ENCODE results near the gene SLC29A1. TPM values are rescaled to one million over a fixed set of nuclear protein-coding genes. Genes with fewer than 3 reads are reported as not detected.

SLC29A1 gene
- total RNA-seq, 2 donors from 2014 or later, result 37.1 to 56.5 TPM

GRCh38 chr6:44216677-44217331 lies 6.6 kb upstream of the SLC29A1 start, which contains the start of gene MYMX:
Gene MYMX (plus strand): TSS chr6:44216926. CDS start chr6:44217472, 546 bp downstream.
- Mint-ChIP-seq H3K9me3 (no peaks in the 10 kb centered on the region), H3K36me3 (no peaks in the 10 kb centered on the region), H3K27ac (no peak within 1 kb of the TSS)
- DNase-seq (ENCODE audit: low spot score in 2 of 2) (no peak), ATAC-seq (no peak)

DNA sequence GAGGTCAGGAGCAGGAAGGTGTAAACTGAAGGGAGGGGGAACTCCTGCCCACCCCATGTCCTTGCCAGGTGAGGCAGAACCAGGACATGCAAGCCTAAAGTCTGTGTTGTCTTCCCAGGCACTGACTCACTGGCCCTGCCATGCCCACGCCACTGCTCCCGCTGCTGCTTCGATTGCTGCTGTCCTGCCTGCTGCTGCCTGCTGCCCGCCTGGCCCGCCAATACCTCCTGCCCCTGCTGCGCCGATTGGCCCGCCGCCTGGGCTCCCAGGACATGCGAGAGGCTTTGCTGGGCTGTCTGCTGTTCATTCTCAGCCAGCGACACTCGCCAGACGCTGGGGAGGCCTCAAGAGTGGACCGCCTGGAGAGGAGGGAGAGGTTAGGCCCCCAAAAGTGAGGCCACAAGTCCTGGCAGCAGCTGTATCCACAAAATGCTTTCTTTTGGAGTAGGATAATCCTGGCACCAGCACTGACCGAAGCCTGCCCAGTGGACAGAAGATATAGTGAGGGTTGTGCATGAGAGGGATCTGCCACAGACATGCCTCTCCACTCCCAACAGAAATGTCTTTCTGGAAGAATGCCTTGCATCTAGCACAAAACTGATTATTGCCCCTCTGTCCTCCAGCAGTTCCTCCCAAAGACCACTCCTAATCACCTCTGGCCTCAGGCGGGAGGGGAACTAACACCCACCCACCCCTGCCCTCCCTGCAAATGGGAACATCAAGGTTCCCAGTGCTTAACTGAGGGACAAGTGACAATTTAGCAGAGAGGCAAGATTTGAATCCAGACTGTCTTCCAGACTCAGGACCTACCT lies 5.9 kb upstream of the SLC29A1 start:
- DNase-seq (ENCODE audit: low spot score in 2 of 2) (no peak), ATAC-seq (no peak)
- H3K9me3 Mint-ChIP-seq, result no peaks in the 10 kb centered on the region
- no peaks in the 10 kb centered on the region for H3K36me3 Mint-ChIP-seq
- no peak overlapping the region for H3K27ac Mint-ChIP-seq

- Mint-ChIP-seq H3K9me3 (no peaks in the 10 kb centered on the region), H3K27ac (no peak overlapping the region), H3K36me3 (peaks cover 0 to 3% of the 10 kb centered on the region in 2 donors)
- peak; percentile 11 to 34 for ATAC-seq
- peak in 1 of 2 donors; percentile 40 for DNase-seq (ENCODE audit: low spot score in 2 of 2)
These were observed 4.2 kb upstream of the SLC29A1 start for GRCh38 chr6:44219053-44219814.

DNA sequence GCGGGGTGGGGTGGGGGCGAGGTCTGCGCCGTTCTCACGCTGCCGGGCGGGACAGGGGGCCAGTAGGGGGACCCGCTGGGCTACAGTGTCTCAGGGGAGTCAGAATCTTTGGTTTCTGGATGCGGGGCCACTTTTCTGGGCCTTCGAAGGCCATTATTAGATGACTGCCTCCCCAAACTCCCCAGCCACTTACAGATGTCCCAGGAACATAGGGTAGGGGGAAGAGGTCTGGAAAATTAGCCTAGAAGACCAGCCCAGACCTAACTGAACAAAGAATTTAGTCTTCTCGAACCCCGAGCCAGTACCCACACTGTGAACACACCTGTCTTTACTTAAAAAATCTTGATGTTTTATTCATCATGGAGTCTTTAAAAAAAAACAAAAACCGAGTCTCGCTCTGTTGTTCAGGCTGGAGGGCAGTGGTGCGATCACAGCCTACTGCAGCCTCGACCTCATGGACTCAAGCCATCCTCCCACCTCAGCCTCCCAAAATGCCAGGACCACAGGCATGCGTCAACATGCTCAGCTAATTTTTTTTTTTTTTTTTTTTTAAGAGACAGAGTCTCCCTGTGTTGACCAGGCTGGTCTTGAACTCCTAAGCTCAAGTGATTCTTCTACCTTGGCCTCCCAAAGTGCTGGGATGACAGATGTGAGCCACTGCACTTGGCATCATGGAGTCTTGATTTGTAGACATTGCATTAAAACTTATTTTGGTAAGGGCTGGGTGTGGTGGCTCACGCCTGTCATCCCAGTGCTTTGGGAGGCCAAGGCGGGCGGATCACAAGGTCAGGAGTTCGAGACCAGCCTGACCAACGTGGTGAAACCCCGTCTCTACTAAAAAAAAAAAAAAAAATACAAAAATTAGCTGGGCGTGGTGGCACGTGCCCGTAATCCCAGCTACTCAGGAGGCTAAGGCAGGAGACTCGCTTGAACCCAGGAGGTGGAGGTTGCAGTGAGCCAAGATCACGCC lies 3.3 kb upstream of the SLC29A1 start:
- H3K27ac Mint-ChIP-seq, result no peak overlapping the region
- DNase-seq (ENCODE audit: low spot score in 2 of 2) (no peak), ATAC-seq (no peak)
- H3K36me3 Mint-ChIP-seq, result peaks cover 0 to 11% of the 10 kb centered on the region in 2 donors
- no peaks in the 10 kb centered on the region for H3K9me3 Mint-ChIP-seq

GRCh38 chr6:44220913-44221290 lies 2.5 kb upstream of the SLC29A1 start:
- peak overlapping the region in 1 of 2 donors; percentile 19 for H3K27ac Mint-ChIP-seq
- no peak for ATAC-seq
- peaks cover 0 to 11% of the 10 kb centered on the region in 2 donors for H3K36me3 Mint-ChIP-seq
- no peak for DNase-seq (ENCODE audit: low spot score in 2 of 2)
- H3K9me3 Mint-ChIP-seq, result no peaks in the 10 kb centered on the region

DNA sequence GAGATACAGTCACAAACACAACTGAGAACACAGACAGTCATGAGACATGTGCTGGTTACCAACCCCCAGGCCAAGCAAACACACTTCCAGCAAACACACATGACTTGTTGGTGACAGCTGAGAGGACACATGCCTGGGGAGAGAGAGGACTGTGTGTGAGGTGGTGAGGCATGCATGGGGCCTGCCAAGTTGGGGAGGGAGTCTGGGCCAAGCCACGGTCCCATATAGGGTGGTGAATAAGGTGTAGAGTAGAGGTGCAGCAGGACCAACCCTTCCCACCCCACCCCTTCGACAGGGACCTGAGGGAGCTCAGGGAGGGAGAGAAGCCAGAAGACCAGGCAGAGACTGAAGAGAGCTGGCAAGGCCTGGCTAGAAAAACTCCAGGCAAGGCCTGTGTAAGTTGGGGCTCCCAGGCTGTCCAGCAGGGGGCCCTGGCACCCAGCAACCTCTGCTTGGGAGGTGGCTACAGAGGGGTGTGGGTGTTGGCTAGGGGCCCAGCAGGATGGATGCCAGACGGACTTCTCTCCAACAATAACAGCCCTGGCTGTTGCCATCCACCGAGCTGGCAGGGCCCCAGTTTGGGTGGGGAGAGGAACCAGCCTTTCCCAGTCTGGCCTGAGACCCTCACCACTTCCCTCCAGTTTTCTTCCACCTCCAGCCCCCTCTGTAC lies 2.0 kb upstream of the SLC29A1 start:
- H3K27ac Mint-ChIP-seq, result peak overlapping the region in 1 of 2 donors; percentile 19
- ATAC-seq (peak; percentile 62 to 70), DNase-seq (ENCODE audit: low spot score in 2 of 2) (peak; percentile 71 to 79)

DNA sequence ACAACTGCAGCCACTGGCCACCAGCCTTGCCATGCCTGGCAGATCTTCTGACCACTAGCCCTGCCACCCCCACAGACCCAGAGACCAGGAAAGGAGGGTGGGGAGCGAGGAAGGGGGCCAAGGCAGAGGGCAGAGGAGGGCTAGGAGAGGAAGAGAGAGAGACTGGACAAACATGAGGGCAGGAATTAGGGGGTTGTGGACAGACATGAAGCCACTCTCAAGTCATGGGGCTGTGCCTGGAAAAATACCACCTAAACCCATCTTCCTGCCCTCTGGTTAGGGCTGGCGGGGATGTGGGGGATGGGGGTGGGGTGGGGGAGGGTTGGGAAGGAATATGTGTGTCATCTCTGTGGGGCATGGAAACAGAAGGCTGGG lies 1.4 kb upstream of the SLC29A1 start:
- no peak for DNase-seq (ENCODE audit: low spot score in 2 of 2)
- H3K27ac Mint-ChIP-seq, result no peak overlapping the region
- ATAC-seq, result no peak
- H3K9me3 Mint-ChIP-seq, result no peaks in the 10 kb centered on the region
- peaks cover 0 to 11% of the 10 kb centered on the region in 2 donors for H3K36me3 Mint-ChIP-seq

More for the DNA sequence above, 2.0 kb upstream of the SLC29A1 start:
- Mint-ChIP-seq H3K36me3 (peaks cover 0 to 11% of the 10 kb centered on the region in 2 donors), H3K9me3 (no peaks in the 10 kb centered on the region)

DNA sequence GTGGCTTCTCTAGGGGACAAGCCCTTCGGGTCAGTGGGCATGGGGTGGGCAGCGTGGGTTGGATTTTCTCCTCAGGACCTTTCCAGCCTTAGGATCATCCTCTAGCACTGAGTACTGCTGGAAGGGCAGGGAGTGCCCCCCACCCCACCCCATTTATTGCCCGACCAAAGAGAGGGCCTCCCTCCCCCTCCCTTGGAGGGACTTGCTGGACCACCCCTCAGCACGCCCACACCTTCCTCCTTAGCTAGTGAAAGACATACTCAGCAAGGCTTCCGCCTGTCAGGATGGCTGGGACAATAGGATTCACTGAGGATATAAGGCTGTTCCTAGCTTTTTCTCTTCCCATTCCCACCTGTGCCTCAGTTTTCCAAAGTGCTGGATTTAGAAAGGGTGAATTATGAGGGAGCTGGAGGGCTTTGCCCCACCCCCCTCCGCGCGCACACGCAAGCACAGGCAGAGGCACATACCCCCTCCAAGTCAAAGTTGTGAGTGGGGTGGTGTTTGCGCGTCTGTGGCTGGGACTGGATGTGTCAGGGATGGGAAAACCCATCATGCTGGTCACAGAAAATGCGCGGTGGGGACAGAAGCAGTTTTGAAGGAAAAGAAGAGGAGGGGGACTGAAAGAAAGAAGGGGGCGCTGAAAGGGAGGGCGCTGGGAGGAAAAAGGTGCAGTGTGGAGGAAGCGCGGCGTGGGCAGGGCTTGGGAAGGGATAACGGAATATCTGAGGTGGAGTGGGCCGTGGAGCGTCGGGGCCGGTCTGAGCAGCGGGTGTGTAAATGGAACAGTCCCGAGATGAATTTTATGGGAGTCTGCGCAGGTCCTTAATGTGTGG lies 693 bp upstream of the SLC29A1 start:
- ATAC-seq (no peak), DNase-seq (ENCODE audit: low spot score in 2 of 2) (no peak)
- Mint-ChIP-seq H3K27ac (peak overlapping the region; percentile 81 to 86), H3K36me3 (peaks cover 0 to 11% of the 10 kb centered on the region in 2 donors), H3K9me3 (no peaks in the 10 kb centered on the region)

- DNase-seq (ENCODE audit: low spot score in 2 of 2) (no peak), ATAC-seq (peak in 1 of 2 donors; percentile 19)
- Mint-ChIP-seq H3K36me3 (peaks cover 0 to 17% of the 10 kb centered on the region in 2 donors), H3K27ac (peak overlapping the region; percentile 36 to 81), H3K9me3 (no peaks in the 10 kb centered on the region)
These were observed 902 bp downstream of the SLC29A1 start for GRCh38 chr6:44224029-44224964.

DNA sequence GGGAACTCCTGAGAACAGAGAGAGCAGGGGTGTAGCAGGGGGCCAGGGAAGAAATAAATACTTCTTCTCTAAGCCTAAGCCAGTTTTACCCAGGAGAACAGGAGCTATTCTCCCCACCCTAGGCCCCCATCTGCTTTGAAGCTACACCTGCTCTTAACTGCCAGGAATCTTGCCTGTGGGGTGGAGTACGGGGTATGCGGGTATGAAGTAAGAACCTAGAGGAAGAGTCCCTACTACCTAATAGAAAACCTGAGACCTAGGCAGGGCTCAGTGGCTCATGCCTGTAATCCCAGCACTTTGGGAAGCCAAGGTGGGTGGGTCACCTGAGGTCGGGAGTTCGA lies 1.5 kb downstream of the SLC29A1 start:
- no peak for DNase-seq (ENCODE audit: low spot score in 2 of 2)
- H3K36me3 Mint-ChIP-seq, result peaks cover 0 to 19% of the 10 kb centered on the region in 2 donors
- no peak for ATAC-seq
- peak overlapping the region; percentile 15 to 81 for H3K27ac Mint-ChIP-seq
- no peaks in the 10 kb centered on the region for H3K9me3 Mint-ChIP-seq

- no peak for ATAC-seq
- no peak for DNase-seq (ENCODE audit: low spot score in 2 of 2)
- Mint-ChIP-seq H3K9me3 (no peaks in the 10 kb centered on the region), H3K36me3 (peaks cover 5 to 19% of the 10 kb centered on the region in 2 donors), H3K27ac (no peak overlapping the region)
These were observed 2.4 kb downstream of the SLC29A1 start for GRCh38 chr6:44225579-44226325.

DNA sequence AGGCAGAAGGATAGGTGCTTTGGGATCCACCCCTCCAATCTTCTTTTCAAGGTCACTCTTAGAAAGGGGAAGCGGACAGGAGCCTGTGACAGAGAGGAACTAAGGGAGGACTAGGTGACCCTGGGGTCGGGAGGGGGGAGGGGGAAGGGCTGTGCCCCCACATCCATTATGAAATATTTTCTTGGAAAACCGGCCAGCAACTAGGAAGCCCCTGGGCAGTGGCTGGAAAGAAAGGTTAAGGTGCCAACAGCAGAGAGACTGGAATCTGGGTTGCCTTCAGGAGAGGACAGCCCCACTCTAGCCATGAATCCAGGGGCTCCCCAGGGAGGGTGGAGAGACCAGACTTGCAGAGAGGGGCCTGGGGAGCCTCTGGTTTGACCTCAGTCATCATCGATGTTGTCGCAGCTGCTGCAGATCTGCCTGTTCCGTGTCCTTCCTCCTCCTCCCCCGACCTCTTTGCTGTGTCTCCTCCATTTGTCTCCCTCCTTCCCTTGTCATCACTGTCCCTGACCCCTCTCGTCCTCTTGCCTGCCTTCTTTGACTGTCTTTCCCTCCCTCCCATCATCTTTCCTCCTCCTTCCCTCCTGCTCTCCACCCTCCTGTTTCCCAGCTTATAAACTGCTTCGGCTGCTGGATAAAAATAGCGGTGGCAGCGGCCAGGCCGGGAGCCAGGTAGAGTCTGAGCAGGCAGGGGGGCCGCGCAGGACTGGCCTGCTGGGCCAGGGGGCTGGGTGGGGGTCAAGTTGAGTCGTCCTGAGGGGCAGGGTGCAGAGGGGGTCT lies 3.2 kb downstream of the SLC29A1 start:
- no peaks in the 10 kb centered on the region for H3K9me3 Mint-ChIP-seq
- no peak overlapping the region for H3K27ac Mint-ChIP-seq
- ATAC-seq, result no peak

More for the DNA sequence above, 3.2 kb downstream of the SLC29A1 start:
- DNase-seq (ENCODE audit: low spot score in 2 of 2), result no peak
- peaks cover 11 to 19% of the 10 kb centered on the region in 2 donors for H3K36me3 Mint-ChIP-seq
